ENCODE measurements around the gene AP1S2. TPM values are rescaled to one million over a fixed set of nuclear protein-coding genes. Genes with fewer than 3 reads are reported as not detected.

AP1S2 gene
- total and polyA plus RNA-seq, 7 donors, result 80.0 to 162 (median 116) TPM

GRCh38 chrX:15822922-15823321 lies 31.7 kb downstream of the AP1S2 start:
- H3K4me3 ChIP-seq, result no peak overlapping the region
- no peak for DNase-seq
- intact Hi-C loops (cut with DNase I), result no loop called here

GRCh38 chrX:15820106-15821073 lies 34.2 kb downstream of the AP1S2 start:
- TF ChIP-seq CTCF (IDR thresholded peaks at IDR 0.05), result no peak
- Histone ChIP-seq H3K4me1 (no peaks in the 10 kb centered on the region), H3K27me3 (ENCODE audit: insufficient read depth in 3 of 3, low read length in 2 of 3) (no peaks in the 10 kb centered on the region), H3K4me3 (no peak overlapping the region), H3K36me3 (ENCODE audit: insufficient read depth in 1 of 2, low read depth in 1 of 2) (peaks cover 0 to 88% of the 10 kb centered on the region in 2 donors), H3K27ac (no peak overlapping the region), H3K9me3 (no peaks in the 10 kb centered on the region)
- intact Hi-C loops (cut with DNase I), result no loop called here
- DNase-seq, result no peak
- ATAC-seq, result peak in 3 of 4 donors; percentile 30 to 56 (median 43)
- 60 to 68% (median 60%) methylated on average over 14 of the region's 14 CpGs for WGBS, 3 donors

More at GRCh38 chrX:15822922-15823321, 31.7 kb downstream of the AP1S2 start:
- no peaks in the 10 kb centered on the region for H3K4me1 ChIP-seq
- H3K9me3 ChIP-seq, result no peaks in the 10 kb centered on the region
- peaks cover 0 to 83% of the 10 kb centered on the region in 2 donors for H3K36me3 ChIP-seq (ENCODE audit: insufficient read depth in 1 of 2, low read depth in 1 of 2)
- ATAC-seq, result no peak
- H3K27ac ChIP-seq, result no peak overlapping the region
- H3K27me3 ChIP-seq (ENCODE audit: insufficient read depth in 3 of 3, low read length in 2 of 3), result no peaks in the 10 kb centered on the region
- WGBS, 3 donors, result 92 to 96% (median 94%) methylated on average over 23 of the region's 23 CpGs
- TF ChIP-seq CTCF (IDR thresholded peaks at IDR 0.05), result no peak

- Histone ChIP-seq H3K27me3 (ENCODE audit: insufficient read depth in 3 of 3, low read length in 2 of 3) (no peaks in the 10 kb centered on the region), H3K4me3 (no peak overlapping the region), H3K9me3 (no peaks in the 10 kb centered on the region), H3K4me1 (no peaks in the 10 kb centered on the region), H3K27ac (no peak overlapping the region), H3K36me3 (ENCODE audit: insufficient read depth in 1 of 2, low read depth in 1 of 2) (peaks cover 0 to 92% of the 10 kb centered on the region in 2 donors)
- intact Hi-C loops (cut with DNase I), result no loop called here
- ATAC-seq (no peak), DNase-seq (no peak)
- TF ChIP-seq CTCF (IDR thresholded peaks at IDR 0.05), result no peak
- 55 to 81% (median 55%) methylated on average over 4 of the region's 4 CpGs for WGBS, 3 donors
Observed at GRCh38 chrX:15816886-15817285, 37.7 kb downstream of the AP1S2 start.

GRCh38 chrX:15816438-15816809 lies 38.2 kb downstream of the AP1S2 start:
- no peaks in the 10 kb centered on the region for H3K27me3 ChIP-seq (ENCODE audit: insufficient read depth in 3 of 3, low read length in 2 of 3)
- no peak for TF ChIP-seq CTCF (IDR thresholded peaks at IDR 0.05)
- no peak overlapping the region for H3K4me3 ChIP-seq
- WGBS, 3 donors, result 43 to 79% (median 50%) methylated on average over 1 of the region's 1 CpG
- H3K9me3 ChIP-seq, result no peaks in the 10 kb centered on the region
- DNase-seq, result no peak
- H3K27ac ChIP-seq, result no peak overlapping the region
- peaks cover 0 to 90% of the 10 kb centered on the region in 2 donors for H3K36me3 ChIP-seq (ENCODE audit: insufficient read depth in 1 of 2, low read depth in 1 of 2)
- no peak for ATAC-seq
- intact Hi-C loops (cut with DNase I), result no loop called here
- H3K4me1 ChIP-seq, result no peaks in the 10 kb centered on the region
